Testis (tissue), 2 donors: ENCODE results near the gene TTLL11.

Source experiments
- CTCF ChIP-seq, 3 experiments: fragments of 450-650 bp in 2 of 3; fragments of 200-600 bp in 1 of 3; sonication (generic) in 1 of 3; IDR thresholded peaks; one replicate each; pipeline ENCODE4 v1.5.1; 2016 to 2019; ENCODE audit warnings: antibody characterized with exemption in 3 of 3, mild to moderate bottlenecking in 2 of 3, moderate library complexity in 1 of 3
- POLR2A ChIP-seq: fragments of 450-650 bp; IDR thresholded peaks from one replicate; pipeline ENCODE4 v1.6.1; 2017; ENCODE audit warnings: antibody characterized with exemption, mild to moderate bottlenecking, moderate library complexity

DNA sequence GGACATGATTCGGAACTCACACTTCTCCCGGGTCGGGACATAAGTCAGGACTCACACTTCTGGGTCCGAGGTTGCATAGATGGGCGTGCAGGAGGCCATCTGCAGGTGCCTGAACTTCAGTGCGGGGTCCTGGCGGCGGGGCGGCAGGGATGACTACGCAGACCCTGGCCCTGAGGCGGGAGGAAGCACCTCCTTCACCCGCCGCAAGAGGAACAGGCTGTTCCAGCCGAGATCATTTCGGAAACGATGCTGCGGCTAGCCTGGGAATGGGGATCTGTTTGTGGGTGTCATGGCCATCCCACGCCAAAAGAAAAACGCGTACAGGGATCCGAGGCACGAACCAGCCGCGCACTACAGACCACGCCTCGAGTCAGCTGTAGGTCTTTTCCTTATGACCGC, 196.6 kb downstream of the TTLL11 start:
- TF ChIP-seq CTCF (IDR thresholded peaks at IDR 0.05): no peak
- no peak for TF ChIP-seq POLR2A
